Measurements from ENCODE around the gene TMEM88. TPM values are rescaled to one million over a fixed set of nuclear protein-coding genes. Genes with fewer than 3 reads are reported as not detected.

TMEM88 gene
- total and polyA plus RNA-seq, 3 donors from 2014 or later, result 4.6 to 7.4 (median 6.8) TPM

- Histone ChIP-seq H3K4me3 (no peak overlapping the region), H3K9me3 (no peaks in the 10 kb centered on the region), H3K27ac (no peak overlapping the region)
Measured at GRCh38 chr17:7880076-7880868, 25.4 kb downstream of the TMEM88 start.

GRCh38 chr17:7881276-7882054, 26.6 kb downstream of the TMEM88 start:
- Histone ChIP-seq H3K4me1 (peaks cover 17% of the 10 kb centered on the region), H3K9me3 (no peaks in the 10 kb centered on the region), H3K27me3 (no peaks in the 10 kb centered on the region), H3K36me3 (ENCODE audit: low read depth, missing control alignments) (no peaks in the 10 kb centered on the region), H3K4me3 (no peak overlapping the region), H3K27ac (peak overlapping the region in 1 of 2 donors; percentile 11)
- WGBS, 2 donors, result 43 to 48% methylated on average over 7 of the region's 7 CpGs
- intact Hi-C loops (cut with DNase I; ENCODE audit: low total_unique reads), result no loop called here
- DNase-seq, result peak; percentile 49
- TF ChIP-seq CTCF (IDR thresholded peaks at IDR 0.05) (no peak), POLR2A (IDR thresholded peaks at IDR 0.05) (no peak)

More at GRCh38 chr17:7880076-7880868, 25.4 kb downstream of the TMEM88 start:
- 86 to 92% methylated on average over 3 of the region's 3 CpGs for WGBS, 2 donors
- TF ChIP-seq POLR2A (IDR thresholded peaks at IDR 0.05) (no peak), CTCF (IDR thresholded peaks at IDR 0.05) (no peak)
- intact Hi-C loops (cut with DNase I; ENCODE audit: low total_unique reads), result no loop called here
- H3K27me3 ChIP-seq, result no peaks in the 10 kb centered on the region
- no peak for DNase-seq
- no peaks in the 10 kb centered on the region for H3K36me3 ChIP-seq (ENCODE audit: low read depth, missing control alignments)
- peaks cover 11% of the 10 kb centered on the region for H3K4me1 ChIP-seq

- TF ChIP-seq POLR2A (IDR thresholded peaks at IDR 0.05), result no peak
- TF ChIP-seq CTCF (IDR thresholded peaks at IDR 0.05), result no peak
- Histone ChIP-seq H3K4me3 (no peak overlapping the region), H3K36me3 (ENCODE audit: low read depth, missing control alignments) (no peaks in the 10 kb centered on the region), H3K9me3 (no peaks in the 10 kb centered on the region), H3K27me3 (no peaks in the 10 kb centered on the region), H3K27ac (peak overlapping the region in 1 of 2 donors; percentile 87), H3K4me1 (peaks cover 23% of the 10 kb centered on the region)
- intact Hi-C loops (cut with DNase I; ENCODE audit: low total_unique reads), result no loop called here
- WGBS, 2 donors, result 63 to 65% methylated on average over 7 of the region's 7 CpGs
- no peak for DNase-seq
Measured at GRCh38 chr17:7882068-7882467, 27.2 kb downstream of the TMEM88 start.

- Histone ChIP-seq H3K27ac (peak overlapping the region in 1 of 2 donors; percentile 87), H3K4me3 (no peak overlapping the region), H3K9me3 (no peaks in the 10 kb centered on the region), H3K36me3 (ENCODE audit: low read depth, missing control alignments) (no peaks in the 10 kb centered on the region), H3K27me3 (no peaks in the 10 kb centered on the region), H3K4me1 (peaks cover 25% of the 10 kb centered on the region)
- no peak for DNase-seq
- no peak for TF ChIP-seq POLR2A (IDR thresholded peaks at IDR 0.05)
- TF ChIP-seq CTCF (IDR thresholded peaks at IDR 0.05), result no peak
- 71 to 82% methylated on average over 3 of the region's 3 CpGs for WGBS, 2 donors
- intact Hi-C loops (cut with DNase I; ENCODE audit: low total_unique reads), result no loop called here
Measured at GRCh38 chr17:7882629-7883028, 27.8 kb downstream of the TMEM88 start.

Measured in testis (tissue), 3 donors.